BJ (cell line): ENCODE measurements around the gene KIAA0930. TPM values are rescaled to one million over a fixed set of nuclear protein-coding genes. Genes with fewer than 3 reads are reported as not detected.
A peak's percentile ranks its signal among the peaks of the same experiment; 100 is the strongest.

Experiments used
- CTCF ChIA-PET: fragments of 350-600 bp; formaldehyde crosslinking; extraction: SDS; loops from one replicate; lab custom pipeline; 2021; ENCODE audit warnings: antibody characterized with exemption, inconsistent platforms; lab: Yijun Ruan, JAX
- POLR2A ChIA-PET: fragments of 300-600 bp; sonication (Branson Sonifier 250); formaldehyde crosslinking; extraction: SDS; loops from one replicate; lab custom pipeline; 2021; ENCODE audit warnings: antibody characterized with exemption; lab: Charles Lee
- DNase-seq: peaks from one replicate; pipeline ENCODE4 v3.0.0-alpha.2; 2011; ENCODE audit warnings: low read depth
- H3K27me3 ChIP-seq: 2 replicates; pipeline ENCODE4 v1.6.0; 2011; ENCODE audit warnings: low read length; ENCODE audit not compliant: control insufficient read depth, insufficient read depth
- H3K36me3 ChIP-seq: 2 replicates; pipeline ENCODE4 v1.5.1; 2011; ENCODE audit warnings: low read length; ENCODE audit not compliant: control insufficient read depth, insufficient read depth
- H3K4me3 ChIP-seq: 2 replicates; pipeline ENCODE4 v1.5.1; 2011; ENCODE audit warnings: low read depth, mild to moderate bottlenecking, control low read depth, low read length
- polyA plus RNA-seq: library from polyadenylated mRNA; depleted of rRNA; stranded (reverse); fragments of >200 nt; gene quantifications from 2 replicates; pipeline ENCODE4 v1.2.3, GENCODE V29; 2011
- TF ChIP-seq, protein P1 (sequence below): IDR thresholded peaks from 2 replicates; pipeline ENCODE4 v1.5.1; 2011; ENCODE audit warnings: low read depth, mild to moderate bottlenecking, control low read depth, inconsistent platforms, low read length, moderate library complexity; ENCODE audit not compliant: insufficient read depth

Gene KIAA0930
- polyA plus RNA-seq, 1 experiment, result 64.0 TPM

DNA sequence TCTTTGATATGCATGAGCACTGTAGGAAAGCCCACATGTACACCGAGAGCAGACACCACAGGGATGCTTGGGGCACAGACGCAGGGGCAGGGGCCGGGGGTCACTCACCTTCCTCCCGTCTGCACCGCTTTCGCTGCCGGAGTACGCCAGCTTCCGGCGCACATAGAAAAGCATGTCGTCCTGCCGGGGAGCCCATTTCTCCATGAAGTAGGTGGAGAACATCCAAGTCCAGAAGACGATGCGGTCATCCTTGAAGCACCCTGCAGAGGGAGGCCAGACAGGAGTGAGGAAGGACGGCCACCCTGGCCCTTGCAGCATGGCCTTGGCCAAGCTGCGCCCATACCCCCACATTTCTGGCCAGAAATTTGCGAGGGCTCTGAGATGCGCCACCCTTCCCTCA is 28.8 kb downstream of the KIAA0930 start:
- no peaks in the 10 kb centered on the region for H3K27me3 ChIP-seq
- TF ChIP-seq, protein P1, sequence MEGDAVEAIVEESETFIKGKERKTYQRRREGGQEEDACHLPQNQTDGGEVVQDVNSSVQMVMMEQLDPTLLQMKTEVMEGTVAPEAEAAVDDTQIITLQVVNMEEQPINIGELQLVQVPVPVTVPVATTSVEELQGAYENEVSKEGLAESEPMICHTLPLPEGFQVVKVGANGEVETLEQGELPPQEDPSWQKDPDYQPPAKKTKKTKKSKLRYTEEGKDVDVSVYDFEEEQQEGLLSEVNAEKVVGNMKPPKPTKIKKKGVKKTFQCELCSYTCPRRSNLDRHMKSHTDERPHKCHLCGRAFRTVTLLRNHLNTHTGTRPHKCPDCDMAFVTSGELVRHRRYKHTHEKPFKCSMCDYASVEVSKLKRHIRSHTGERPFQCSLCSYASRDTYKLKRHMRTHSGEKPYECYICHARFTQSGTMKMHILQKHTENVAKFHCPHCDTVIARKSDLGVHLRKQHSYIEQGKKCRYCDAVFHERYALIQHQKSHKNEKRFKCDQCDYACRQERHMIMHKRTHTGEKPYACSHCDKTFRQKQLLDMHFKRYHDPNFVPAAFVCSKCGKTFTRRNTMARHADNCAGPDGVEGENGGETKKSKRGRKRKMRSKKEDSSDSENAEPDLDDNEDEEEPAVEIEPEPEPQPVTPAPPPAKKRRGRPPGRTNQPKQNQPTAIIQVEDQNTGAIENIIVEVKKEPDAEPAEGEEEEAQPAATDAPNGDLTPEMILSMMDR, result no peak
- POLR2A ChIA-PET, result no interaction called here
- peak overlapping the region; percentile 36 for H3K4me3 ChIP-seq
- DNase-seq, result no peak
- CTCF ChIA-PET, result interaction anchor here (0.8 to 1.8 kb wide), 5 partner anchors 9 to 116 kb away, joined by 3 to 4 read pairs (median 3); no protein-coding TSS in a partner anchor
- 0 out of 2 replicates have a peak, but pooled peaks cover 3% of the 10 kb centered on the region for H3K36me3 ChIP-seq

DNA sequence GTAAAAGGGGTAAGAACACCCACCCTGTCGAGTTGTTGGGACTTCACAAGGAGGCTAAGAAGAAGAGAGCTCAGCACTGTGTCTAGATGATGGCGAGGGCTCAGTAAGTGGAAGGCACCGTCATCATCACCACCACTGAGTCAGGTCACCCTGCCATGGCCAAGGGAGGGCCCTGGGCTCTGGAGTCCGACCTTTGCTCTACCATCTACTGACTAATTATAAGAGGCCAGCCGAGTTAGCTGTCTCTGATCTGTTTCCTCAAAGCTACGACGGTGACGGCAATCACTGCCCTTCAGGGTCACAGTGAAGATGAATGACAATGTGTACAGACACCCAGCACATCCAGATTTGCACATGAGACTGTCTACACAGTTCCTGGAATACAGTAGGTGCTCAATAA is 29.3 kb downstream of the KIAA0930 start:
- TF ChIP-seq, protein P1, result no peak
- Histone ChIP-seq H3K27me3 (no peaks in the 10 kb centered on the region), H3K4me3 (peak overlapping the region; percentile 36), H3K36me3 (0 out of 2 replicates have a peak, but pooled peaks cover 3% of the 10 kb centered on the region)
- ChIA-PET CTCF (interaction anchor here (1.0 to 1.8 kb wide), 4 partner anchors 24 to 115 kb away, joined by 3 to 4 read pairs (median 4); no protein-coding TSS in a partner anchor), POLR2A (no interaction called here)
- DNase-seq, result no peak

DNA sequence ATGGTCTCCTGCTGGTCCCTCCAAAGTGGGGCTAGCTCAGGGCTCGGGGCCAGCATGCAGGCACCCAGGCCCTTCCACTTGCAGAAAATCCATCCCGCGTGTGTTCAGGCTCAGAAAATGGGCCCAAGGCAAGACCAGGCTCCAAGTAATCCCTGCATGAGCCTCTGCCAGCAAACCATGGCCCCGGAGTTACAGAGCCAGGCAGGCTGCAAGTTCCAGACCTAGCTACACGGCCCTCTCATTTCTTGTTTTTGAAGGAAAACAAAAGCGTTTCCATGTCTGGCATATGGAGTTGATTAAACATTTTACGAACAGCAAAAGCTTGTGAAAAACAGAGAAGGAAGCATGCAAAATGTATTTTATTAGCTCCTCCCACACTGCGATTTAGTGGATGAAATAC is 29.7 kb downstream of the KIAA0930 start:
- 0 out of 2 replicates have a peak, but pooled peaks cover 3% of the 10 kb centered on the region for H3K36me3 ChIP-seq
- H3K4me3 ChIP-seq, result no peak overlapping the region; the same call in none of the 2 replicates
- CTCF ChIA-PET, result interaction anchor here (1.0 to 1.8 kb wide), 3 partner anchors 53 to 115 kb away, joined by 3 to 4 read pairs (median 3); no protein-coding TSS in a partner anchor
- H3K27me3 ChIP-seq, result no peaks in the 10 kb centered on the region
- POLR2A ChIA-PET, result no interaction called here
- DNase-seq, result peak; percentile 86
- TF ChIP-seq, protein P1, result no peak

DNA sequence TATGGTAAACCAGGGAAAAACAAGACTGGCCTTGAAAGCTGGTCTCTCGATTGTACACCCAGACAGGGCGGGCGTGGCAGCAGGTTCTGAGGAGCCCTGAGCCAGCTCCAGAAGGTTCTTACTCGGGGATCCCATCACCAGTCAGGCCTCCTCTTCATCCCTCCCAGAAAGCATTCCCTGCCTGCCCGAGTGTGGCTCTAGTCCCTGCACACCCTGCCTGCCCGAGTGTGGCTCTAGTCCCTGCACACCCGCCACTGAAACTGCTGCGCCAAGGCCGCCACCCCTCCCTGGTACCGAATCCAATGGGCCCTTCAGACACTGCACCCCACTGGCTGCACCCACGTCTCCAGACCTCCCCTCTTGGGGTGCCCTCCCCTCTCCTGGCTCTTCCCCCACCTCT is 30.1 kb downstream of the KIAA0930 start:
- TF ChIP-seq, protein P1, result no peak
- H3K27me3 ChIP-seq, result no peaks in the 10 kb centered on the region

DNA sequence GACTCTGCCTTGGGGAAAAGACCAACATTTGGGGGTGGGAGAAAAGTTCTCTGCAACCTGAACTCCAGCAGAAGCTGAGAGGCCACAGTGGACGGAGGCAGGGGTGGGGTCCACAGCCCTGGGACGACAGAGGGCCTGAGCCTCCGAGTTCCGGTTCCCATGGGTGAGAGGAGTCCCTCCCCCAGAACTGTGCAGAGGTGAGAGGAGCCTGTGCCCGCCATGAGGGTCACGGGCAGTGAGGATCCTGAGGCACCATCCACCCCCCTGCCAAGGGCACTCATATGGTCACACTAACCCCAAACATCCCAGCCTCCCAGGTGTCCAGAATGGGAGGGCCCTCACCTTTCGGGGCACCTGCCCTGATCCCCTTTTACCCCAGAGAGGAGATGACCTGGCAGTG is 30.5 kb downstream of the KIAA0930 start:
- TF ChIP-seq, protein P1, result no peak
- CTCF ChIA-PET, result interaction anchor here (0.7 to 1.8 kb wide), 7 partner anchors 11 to 235 kb away, joined by 3 to 6 read pairs (median 4); no protein-coding TSS in a partner anchor
- DNase-seq, result no peak
- peaks cover 5% of the 10 kb centered on the region for H3K36me3 ChIP-seq
- no peak overlapping the region for H3K4me3 ChIP-seq
- POLR2A ChIA-PET, result no interaction called here
- no peaks in the 10 kb centered on the region for H3K27me3 ChIP-seq

More for the DNA sequence above, 30.1 kb downstream of the KIAA0930 start:
- ChIA-PET CTCF (interaction anchor here (0.7 to 1.8 kb wide), 4 partner anchors 14 to 235 kb away, joined by 3 to 4 read pairs (median 4); no protein-coding TSS in a partner anchor), POLR2A (no interaction called here)
- DNase-seq, result no peak
- H3K36me3 ChIP-seq, result 0 out of 2 replicates have a peak, but pooled peaks cover 3% of the 10 kb centered on the region
- no peak overlapping the region; the same call in 1 of the 2 replicates for H3K4me3 ChIP-seq
